HEK293T (cell line): ENCODE results near the gene DDHD1.

Experiments
- ARNT ChIP-seq: fragments of 450-650 bp; IDR thresholded peaks from 2 replicates; pipeline ENCODE4 v1.6.1; 2017; ENCODE audit warnings: mild to moderate bottlenecking
- BHLHE40 ChIP-seq: fragments of 450-650 bp; IDR thresholded peaks from 2 replicates; pipeline ENCODE4 v1.6.1; 2016; ENCODE audit warnings: mild to moderate bottlenecking, moderate library complexity, borderline replicate concordance
- CTBP1 ChIP-seq: fragments of 450-650 bp; IDR thresholded peaks from 2 replicates; pipeline ENCODE4 v1.6.1; 2016; ENCODE audit warnings: borderline replicate concordance
- ELF4 ChIP-seq: fragments of 450-650 bp; IDR thresholded peaks from 2 replicates; pipeline ENCODE4 v1.6.1; 2017; ENCODE audit warnings: antibody characterized with exemption
- PKNOX1 ChIP-seq: fragments of 450-650 bp; IDR thresholded peaks from 2 replicates; pipeline ENCODE4 v1.6.1; 2016
- SP1 ChIP-seq: fragments of 450-650 bp; IDR thresholded peaks from 2 replicates; pipeline ENCODE4 v1.6.1; 2017
- TARDBP ChIP-seq: fragments of 450-650 bp; IDR thresholded peaks from 2 replicates; pipeline ENCODE4 v1.6.1; 2016

GRCh38 chr14:53011053-53011462 lies 142.1 kb downstream of the DDHD1 start:
- TF ChIP-seq BHLHE40 (no peak), SP1 (no peak), TARDBP (no peak), ARNT (no peak), CTBP1 (no peak), ELF4 (no peak), PKNOX1 (no peak)
